ENCODE data around the gene ARHGEF3. TPM values are rescaled to one million over a fixed set of nuclear protein-coding genes. Genes with fewer than 3 reads are reported as not detected.

ARHGEF3 gene
- total and polyA plus RNA-seq, 2 donors (not counting 3 experiments of a cell fraction or from before 2014, with no cell fraction given) = 6.7 to 16.3 TPM

GRCh38 chr3:56739036-56739435 lies 62.7 kb downstream of the ARHGEF3 start:
- Histone ChIP-seq H3K79me2 (ENCODE audit: control insufficient read depth, insufficient read depth, low read length) (no peaks in the 10 kb centered on the region), H3K27ac (ENCODE audit: insufficient read depth, low read depth, low read length) (no peak overlapping the region), H3K9me3 (replicated peaks; ENCODE audit: control insufficient read depth, insufficient read depth, low read length) (no peaks in the 10 kb centered on the region), H3K4me2 (ENCODE audit: insufficient read depth, low read length) (no peak overlapping the region), H2AFZ (ENCODE audit: low read depth, low read length) (no peak overlapping the region), H3K36me3 (ENCODE audit: control insufficient read depth in 2 of 2, extremely low read depth in 1 of 2, insufficient read depth in 2 of 2, low read length in 2 of 2) (peaks cover 0 to 2% of the 10 kb centered on the region in 2 experiments), H3K4me1 (ENCODE audit: control insufficient read depth, extremely low read depth, insufficient read depth, low read length) (no peaks in the 10 kb centered on the region), H3K9ac (replicated peaks; ENCODE audit: extremely low read depth, insufficient read depth, low read length) (no peak overlapping the region), H3K27me3 (ENCODE audit: control insufficient read depth in 2 of 2, insufficient read depth in 2 of 2, low read length in 2 of 2) (no peaks in the 10 kb centered on the region), H3K9me1 (replicated peaks; ENCODE audit: control insufficient read depth, extremely low read depth, insufficient read depth, low read length) (no peaks in the 10 kb centered on the region), H3K4me3 (replicated peaks in 1 of 3; ENCODE audit: insufficient read depth in 1 of 3, low read depth in 1 of 3, low read length in 3 of 3) (no peak overlapping the region), H4K20me1 (replicated peaks; ENCODE audit: control insufficient read depth, extremely low read depth, insufficient read depth, low read length) (no peaks in the 10 kb centered on the region)
- dilution Hi-C loops (cut with MboI; ENCODE audit: extremely low pct_ligation_motif_present, low sequenced_read_pairs) (no loop called here), intact Hi-C loops (cut with micrococcal nuclease) (no loop called here)
- TF ChIP-seq POLR2AphosphoS5 (IDR thresholded peaks at IDR 0.05; ENCODE audit: insufficient read depth, low read depth, low read length) (no peak), CTCF (IDR thresholded peaks at IDR 0.05; ENCODE audit: extremely low read depth in 1 of 2, insufficient read depth in 1 of 2, low read depth in 1 of 2, low read length in 2 of 2) (no peak), FOS (IDR thresholded peaks at IDR 0.05; ENCODE audit: borderline replicate concordance, insufficient read depth, low read length) (no peak), GATA2 (IDR thresholded peaks at IDR 0.05; ENCODE audit: insufficient read depth, insufficient read length, low read depth, low read length) (no peak), JUN (IDR thresholded peaks at IDR 0.05; ENCODE audit: borderline replicate concordance, insufficient read depth, insufficient read length, low read depth) (no peak), POLR2A (IDR thresholded peaks at IDR 0.05; ENCODE audit: low read depth, low read length) (no peak), MYC (IDR thresholded peaks at IDR 0.05; ENCODE audit: low read depth, low read length) (no peak), EZH2 (IDR thresholded peaks at IDR 0.05; ENCODE audit: borderline replicate concordance, low read depth, low read length, severe bottlenecking) (no peak)
- TF ChIP-seq, protein P1, sequence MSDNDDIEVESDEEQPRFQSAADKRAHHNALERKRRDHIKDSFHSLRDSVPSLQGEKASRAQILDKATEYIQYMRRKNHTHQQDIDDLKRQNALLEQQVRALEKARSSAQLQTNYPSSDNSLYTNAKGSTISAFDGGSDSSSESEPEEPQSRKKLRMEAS (IDR thresholded peaks at IDR 0.05; ENCODE audit: insufficient read depth, insufficient read length) = no peak
- BruUV-seq (replicated peaks) = no TSS peak
- ChIA-PET CTCF (no interaction called here), POLR2A (no interaction called here)
- FAIRE-seq = no peak
- DNase-seq (ENCODE audit: low read depth, low spot score) = no peak

Measured in endothelial cell of umbilical vein (primary cell).